ENCODE measurements around the gene GPR146. TPM values are rescaled to one million over a fixed set of nuclear protein-coding genes. Genes with fewer than 3 reads are reported as not detected.
"Not testable (repeated sequence)": the region's sequence is repeated elsewhere in the genome, so short reads cannot be mapped to it uniquely, and the experiment has no call there.

The GPR146 gene
- total RNA-seq, 4 donors from 2014 or later = 29.6 to 89.8 (median 56.9) TPM

- DNase-seq (ENCODE audit: low spot score) = no peak
- TF ChIP-seq CTCF (IDR thresholded peaks at IDR 0.05) = no peak
- no peak for ATAC-seq (ENCODE audit: low FRiP score)
Measured at GRCh38 chr7:1032536-1033181, 11.7 kb upstream of the GPR146 start.

GRCh38 chr7:1033546-1034145, 10.7 kb upstream of the GPR146 start:
- no peak for TF ChIP-seq CTCF (IDR thresholded peaks at IDR 0.05)
- ATAC-seq (ENCODE audit: low FRiP score) (no peak), DNase-seq (ENCODE audit: low spot score) (no peak)

GRCh38 chr7:1034769-1035168, 9.6 kb upstream of the GPR146 start:
- ATAC-seq (ENCODE audit: low FRiP score) = not testable (repeated sequence)

GRCh38 chr7:1036164-1036928, 8.0 kb upstream of the GPR146 start:
- DNase-seq (ENCODE audit: low spot score) = not testable (repeated sequence)

More at GRCh38 chr7:1034769-1035168, 9.6 kb upstream of the GPR146 start:
- DNase-seq (ENCODE audit: low spot score) = not testable (repeated sequence)

GRCh38 chr7:1040233-1040632, 4.1 kb upstream of the GPR146 start:
- not testable (repeated sequence) for ATAC-seq (ENCODE audit: low FRiP score); DNase-seq (ENCODE audit: low spot score)

More at GRCh38 chr7:1036164-1036928, 8.0 kb upstream of the GPR146 start:
- not testable (repeated sequence) for ATAC-seq (ENCODE audit: low FRiP score)

- DNase-seq (ENCODE audit: low spot score) (no peak), ATAC-seq (ENCODE audit: low FRiP score) (no peak)
- no peak for TF ChIP-seq CTCF (IDR thresholded peaks at IDR 0.05)
Measured at GRCh38 chr7:1040790-1041189, 3.6 kb upstream of the GPR146 start.

- ATAC-seq (ENCODE audit: low FRiP score) = no peak
- TF ChIP-seq CTCF (IDR thresholded peaks at IDR 0.05) = no peak
- DNase-seq (ENCODE audit: low spot score) = no peak
Measured at GRCh38 chr7:1041551-1042491, 2.5 kb upstream of the GPR146 start.

GRCh38 chr7:1042492-1042833, 1.9 kb upstream of the GPR146 start:
- TF ChIP-seq CTCF (IDR thresholded peaks at IDR 0.05) = no peak
- no peak for DNase-seq (ENCODE audit: low spot score)
- ATAC-seq (ENCODE audit: low FRiP score) = no peak
